ENCODE data around the gene NXPH1. TPM values are rescaled to one million over a fixed set of nuclear protein-coding genes. Genes with fewer than 3 reads are reported as not detected.

NXPH1 gene
- total RNA-seq: not detected in 2 replicates

DNA sequence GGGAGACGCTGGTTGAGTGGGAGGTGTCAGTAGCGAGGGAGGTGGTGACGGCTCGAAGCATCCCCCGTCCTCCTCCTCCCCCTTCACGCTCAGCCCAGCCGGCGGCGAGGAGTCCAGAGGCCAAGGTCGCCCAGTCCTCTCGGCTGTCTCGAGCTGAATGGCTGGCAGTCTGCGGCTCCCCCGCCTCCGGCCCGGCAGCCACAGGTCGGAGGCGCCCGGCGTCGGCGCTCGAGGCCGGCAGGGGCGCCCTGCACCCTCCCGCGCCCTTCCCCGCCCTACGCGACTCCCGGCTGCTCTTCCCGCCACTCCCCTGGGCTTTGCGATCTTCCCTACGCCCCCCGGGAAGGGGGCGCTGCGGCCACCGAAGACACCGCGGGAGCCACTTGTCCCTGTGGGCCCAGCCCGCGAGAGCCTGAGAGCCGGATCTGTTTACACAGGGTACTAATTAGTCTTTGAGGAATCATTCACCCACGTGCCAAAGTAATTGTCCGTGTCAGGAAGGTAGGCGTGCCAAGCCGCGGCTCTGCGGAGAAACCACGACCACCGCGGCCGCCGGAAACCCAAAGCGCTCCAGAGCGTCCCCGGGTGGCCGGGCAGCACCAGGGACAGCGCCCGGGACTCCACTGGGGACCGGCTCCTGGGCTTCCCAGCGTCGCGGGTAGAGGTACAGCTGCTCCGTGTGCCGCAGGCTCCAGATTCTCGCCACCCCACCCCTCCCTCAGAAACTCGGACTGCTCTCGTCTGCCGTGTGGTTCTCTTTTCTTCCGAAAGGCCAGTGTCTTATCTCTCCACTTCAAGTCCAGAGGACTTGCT, at the start of gene NXPH1:
NXPH1 (plus strand) TSS at position 133 of the 813 bp plus-strand sequence.

Other genes with a start within 250 kb of the NXPH1 start
- gene ICA1, start 171.4 kb upstream of the NXPH1 start, total RNA-seq: 0.13 and 0.52 TPM in 2 replicates

Measured in smooth muscle cell of the pulmonary artery (primary cell).